ENCODE measurements around the gene POLK.

DNA sequence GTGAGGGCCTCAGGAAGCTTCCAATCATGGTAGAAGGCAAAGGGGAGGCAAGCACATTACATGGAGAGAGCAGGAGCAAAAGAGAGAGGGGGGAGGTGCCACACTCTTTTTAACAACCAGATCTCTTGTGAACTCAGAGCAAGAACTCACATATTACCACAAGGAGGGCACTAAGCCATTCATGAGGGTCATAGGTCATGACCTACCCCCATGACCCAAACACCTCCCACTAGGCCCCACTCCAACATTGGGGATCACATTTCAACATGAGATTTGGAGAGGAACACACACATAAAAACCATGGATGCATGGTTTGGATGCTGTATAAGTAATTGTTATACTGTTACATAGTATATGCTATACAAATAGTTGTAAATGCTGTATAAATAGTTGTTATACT, 17.5 kb downstream of the POLK start:
- TF ChIP-seq POLR2A (IDR thresholded peaks at IDR 0.05; ENCODE audit: low read length), result no peak
- no peak for TF ChIP-seq GATA1 (IDR thresholded peaks at IDR 0.05; ENCODE audit: low read depth, low read length)
